ENCODE results near the gene MUCL1.

DNA sequence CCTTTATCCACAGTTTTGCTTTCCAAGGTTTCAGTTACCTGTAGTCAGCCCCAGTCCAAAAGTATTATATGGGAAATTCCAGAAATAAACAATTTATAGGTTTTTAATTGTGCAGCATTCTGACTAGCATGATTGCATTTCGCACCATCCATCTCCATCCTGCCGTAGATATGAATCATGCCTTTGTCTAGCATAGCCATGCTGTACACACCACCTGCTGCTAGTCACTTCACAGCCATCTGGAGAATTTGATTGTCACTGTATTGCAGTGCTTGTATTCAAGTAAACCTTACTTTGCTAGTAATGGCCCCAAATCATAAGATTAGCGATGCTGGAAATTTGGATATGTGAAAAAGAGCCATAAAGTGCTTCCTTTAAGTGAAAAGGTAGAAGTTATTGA, 36.0 kb downstream of the MUCL1 start:
- TF ChIP-seq, protein P1, sequence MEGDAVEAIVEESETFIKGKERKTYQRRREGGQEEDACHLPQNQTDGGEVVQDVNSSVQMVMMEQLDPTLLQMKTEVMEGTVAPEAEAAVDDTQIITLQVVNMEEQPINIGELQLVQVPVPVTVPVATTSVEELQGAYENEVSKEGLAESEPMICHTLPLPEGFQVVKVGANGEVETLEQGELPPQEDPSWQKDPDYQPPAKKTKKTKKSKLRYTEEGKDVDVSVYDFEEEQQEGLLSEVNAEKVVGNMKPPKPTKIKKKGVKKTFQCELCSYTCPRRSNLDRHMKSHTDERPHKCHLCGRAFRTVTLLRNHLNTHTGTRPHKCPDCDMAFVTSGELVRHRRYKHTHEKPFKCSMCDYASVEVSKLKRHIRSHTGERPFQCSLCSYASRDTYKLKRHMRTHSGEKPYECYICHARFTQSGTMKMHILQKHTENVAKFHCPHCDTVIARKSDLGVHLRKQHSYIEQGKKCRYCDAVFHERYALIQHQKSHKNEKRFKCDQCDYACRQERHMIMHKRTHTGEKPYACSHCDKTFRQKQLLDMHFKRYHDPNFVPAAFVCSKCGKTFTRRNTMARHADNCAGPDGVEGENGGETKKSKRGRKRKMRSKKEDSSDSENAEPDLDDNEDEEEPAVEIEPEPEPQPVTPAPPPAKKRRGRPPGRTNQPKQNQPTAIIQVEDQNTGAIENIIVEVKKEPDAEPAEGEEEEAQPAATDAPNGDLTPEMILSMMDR (conservative IDR thresholded peaks at IDR 0.05; ENCODE audit: low read depth, low read length): no peak
- no peak for TF ChIP-seq EZH2 (IDR thresholded peaks at IDR 0.05; ENCODE audit: borderline replicate concordance, low read depth, low read length, poor library complexity, severe bottlenecking)
